ENCODE measurements around the gene CHRD.

DNA sequence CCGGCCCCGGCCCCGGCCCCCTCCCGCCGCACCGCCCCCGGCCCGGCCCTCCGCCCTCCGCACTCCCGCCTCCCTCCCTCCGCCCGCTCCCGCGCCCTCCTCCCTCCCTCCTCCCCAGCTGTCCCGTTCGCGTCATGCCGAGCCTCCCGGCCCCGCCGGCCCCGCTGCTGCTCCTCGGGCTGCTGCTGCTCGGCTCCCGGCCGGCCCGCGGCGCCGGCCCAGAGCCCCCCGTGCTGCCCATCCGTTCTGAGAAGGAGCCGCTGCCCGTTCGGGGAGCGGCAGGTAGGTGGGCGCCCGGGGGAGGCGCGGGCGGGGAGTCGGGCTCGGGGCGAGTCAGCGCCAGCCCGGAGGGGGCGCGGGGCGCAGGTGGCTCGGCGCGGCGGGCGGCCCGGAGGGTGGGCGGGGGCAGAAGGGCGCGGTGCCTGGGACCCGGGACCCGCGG, 352 bp downstream of the CHRD start:
- TF ChIP-seq, protein P1, sequence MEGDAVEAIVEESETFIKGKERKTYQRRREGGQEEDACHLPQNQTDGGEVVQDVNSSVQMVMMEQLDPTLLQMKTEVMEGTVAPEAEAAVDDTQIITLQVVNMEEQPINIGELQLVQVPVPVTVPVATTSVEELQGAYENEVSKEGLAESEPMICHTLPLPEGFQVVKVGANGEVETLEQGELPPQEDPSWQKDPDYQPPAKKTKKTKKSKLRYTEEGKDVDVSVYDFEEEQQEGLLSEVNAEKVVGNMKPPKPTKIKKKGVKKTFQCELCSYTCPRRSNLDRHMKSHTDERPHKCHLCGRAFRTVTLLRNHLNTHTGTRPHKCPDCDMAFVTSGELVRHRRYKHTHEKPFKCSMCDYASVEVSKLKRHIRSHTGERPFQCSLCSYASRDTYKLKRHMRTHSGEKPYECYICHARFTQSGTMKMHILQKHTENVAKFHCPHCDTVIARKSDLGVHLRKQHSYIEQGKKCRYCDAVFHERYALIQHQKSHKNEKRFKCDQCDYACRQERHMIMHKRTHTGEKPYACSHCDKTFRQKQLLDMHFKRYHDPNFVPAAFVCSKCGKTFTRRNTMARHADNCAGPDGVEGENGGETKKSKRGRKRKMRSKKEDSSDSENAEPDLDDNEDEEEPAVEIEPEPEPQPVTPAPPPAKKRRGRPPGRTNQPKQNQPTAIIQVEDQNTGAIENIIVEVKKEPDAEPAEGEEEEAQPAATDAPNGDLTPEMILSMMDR (IDR thresholded peaks at IDR 0.05): no peak
- TF ChIP-seq POLR2AphosphoS5 (IDR thresholded peaks at IDR 0.05) (no peak), EP300 (IDR thresholded peaks at IDR 0.05) (no peak)

Data from esophagus muscularis mucosa (tissue), 4 donors.